Measurements from ENCODE around the gene SLC13A5.

Gene SLC13A5

DNA sequence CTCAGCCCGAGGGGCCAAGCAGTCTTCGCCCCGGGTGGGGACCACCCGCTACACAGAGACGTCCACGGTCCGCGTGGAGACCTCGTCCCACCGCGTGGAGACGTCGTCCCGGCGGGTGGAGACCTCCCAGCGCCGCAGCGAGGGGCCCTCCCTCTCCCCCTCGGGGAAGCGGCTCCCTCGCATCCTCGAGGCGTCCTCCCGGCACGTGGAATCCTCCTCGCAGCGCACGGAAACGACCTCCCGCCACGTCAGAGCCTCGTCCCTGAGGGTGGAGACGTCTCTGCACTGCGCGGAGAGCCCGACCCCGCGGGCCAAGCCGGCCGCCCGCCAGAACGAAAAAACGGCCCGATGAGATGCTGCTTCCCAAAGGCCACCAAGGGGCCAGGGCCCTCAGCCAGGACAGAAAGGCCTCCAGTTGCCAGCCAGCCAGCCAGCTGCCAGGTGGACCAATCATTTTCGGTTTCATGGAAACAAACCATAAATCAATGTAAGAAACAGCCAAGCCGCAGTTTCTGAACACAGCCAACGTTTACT is 61.2 kb downstream of the SLC13A5 start (continued):
- TF ChIP-seq, protein P1, sequence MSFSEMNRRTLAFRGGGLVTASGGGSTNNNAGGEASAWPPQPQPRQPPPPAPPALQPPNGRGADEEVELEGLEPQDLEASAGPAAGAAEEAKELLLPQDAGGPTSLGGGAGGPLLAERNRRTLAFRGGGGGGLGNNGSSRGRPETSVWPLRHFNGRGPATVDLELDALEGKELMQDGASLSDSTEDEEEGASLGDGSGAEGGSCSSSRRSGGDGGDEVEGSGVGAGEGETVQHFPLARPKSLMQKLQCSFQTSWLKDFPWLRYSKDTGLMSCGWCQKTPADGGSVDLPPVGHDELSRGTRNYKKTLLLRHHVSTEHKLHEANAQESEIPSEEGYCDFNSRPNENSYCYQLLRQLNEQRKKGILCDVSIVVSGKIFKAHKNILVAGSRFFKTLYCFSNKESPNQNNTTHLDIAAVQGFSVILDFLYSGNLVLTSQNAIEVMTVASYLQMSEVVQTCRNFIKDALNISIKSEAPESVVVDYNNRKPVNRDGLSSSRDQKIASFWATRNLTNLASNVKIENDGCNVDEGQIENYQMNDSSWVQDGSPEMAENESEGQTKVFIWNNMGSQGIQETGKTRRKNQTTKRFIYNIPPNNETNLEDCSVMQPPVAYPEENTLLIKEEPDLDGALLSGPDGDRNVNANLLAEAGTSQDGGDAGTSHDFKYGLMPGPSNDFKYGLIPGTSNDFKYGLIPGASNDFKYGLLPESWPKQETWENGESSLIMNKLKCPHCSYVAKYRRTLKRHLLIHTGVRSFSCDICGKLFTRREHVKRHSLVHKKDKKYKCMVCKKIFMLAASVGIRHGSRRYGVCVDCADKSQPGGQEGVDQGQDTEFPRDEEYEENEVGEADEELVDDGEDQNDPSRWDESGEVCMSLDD (tag by site-specific recombination; IDR thresholded peaks at IDR 0.05): peak; percentile 78
- TF ChIP-seq ZNF350 (tag by site-specific recombination; IDR thresholded peaks at IDR 0.05) (no peak), BCL11B (tag by site-specific recombination; IDR thresholded peaks at IDR 0.05; ENCODE audit: low read depth) (0 out of 2 replicates have a peak, but pooled peaks have one; percentile 40), ZNF548 (tag by site-specific recombination; IDR thresholded peaks at IDR 0.05) (no peak), ZBTB20 (tag by site-specific recombination; IDR thresholded peaks at IDR 0.05) (peak; percentile 59; the same call in 1 of the 2 replicates), GLIS2 (tag by site-specific recombination; IDR thresholded peaks at IDR 0.05) (peak; percentile 99), ZNF112 (tag by site-specific recombination; IDR thresholded peaks at IDR 0.05) (no peak), ZNF596 (tag by site-specific recombination; IDR thresholded peaks at IDR 0.05) (peak; percentile 25; the same call in 1 of the 2 replicates), YY1 (tag by site-specific recombination; IDR thresholded peaks at IDR 0.05) (peak; percentile 27; the same call in 1 of the 2 replicates), ZNF266 (tag by site-specific recombination; IDR thresholded peaks at IDR 0.05; ENCODE audit: low read depth) (no peak), MZF1 (tag by site-specific recombination; IDR thresholded peaks at IDR 0.05; ENCODE audit: borderline replicate concordance) (no peak), ZNF146 (tag by site-specific recombination; IDR thresholded peaks at IDR 0.05) (peak; percentile 27; the same call in 1 of the 2 replicates), SETDB1 (IDR thresholded peaks at IDR 0.05; ENCODE audit: insufficient read length, low read length) (peak; percentile 88), SALL2 (tag by site-specific recombination; IDR thresholded peaks at IDR 0.05; ENCODE audit: borderline replicate concordance) (no peak), ZFP37 (tag by site-specific recombination; IDR thresholded peaks at IDR 0.05) (peak; percentile 85), ZNF391 (tag by site-specific recombination; IDR thresholded peaks at IDR 0.05; ENCODE audit: borderline replicate concordance, low read depth) (no peak), WT1 (tag by site-specific recombination; IDR thresholded peaks at IDR 0.05) (peak; percentile 50; the same call in 1 of the 2 replicates), ZNF394 (tag by site-specific recombination; IDR thresholded peaks at IDR 0.05; ENCODE audit: borderline replicate concordance) (0 out of 2 replicates have a peak, but pooled peaks have one; percentile 18), ZSCAN30 (tag by site-specific recombination; IDR thresholded peaks at IDR 0.05) (0 out of 2 replicates have a peak, but pooled peaks have one; percentile 40), ZEB2 (tag by site-specific recombination; IDR thresholded peaks at IDR 0.05) (0 out of 2 replicates have a peak, but pooled peaks have one; percentile 25), ZNF785 (tag by site-specific recombination; IDR thresholded peaks at IDR 0.05) (peak; percentile 60; the same call in 1 of the 2 replicates), ZBTB48 (tag by site-specific recombination; IDR thresholded peaks at IDR 0.05) (peak; percentile 92), GLIS1 (tag by site-specific recombination; IDR thresholded peaks at IDR 0.05) (peak; percentile 82)
- TF ChIP-seq, protein P2, sequence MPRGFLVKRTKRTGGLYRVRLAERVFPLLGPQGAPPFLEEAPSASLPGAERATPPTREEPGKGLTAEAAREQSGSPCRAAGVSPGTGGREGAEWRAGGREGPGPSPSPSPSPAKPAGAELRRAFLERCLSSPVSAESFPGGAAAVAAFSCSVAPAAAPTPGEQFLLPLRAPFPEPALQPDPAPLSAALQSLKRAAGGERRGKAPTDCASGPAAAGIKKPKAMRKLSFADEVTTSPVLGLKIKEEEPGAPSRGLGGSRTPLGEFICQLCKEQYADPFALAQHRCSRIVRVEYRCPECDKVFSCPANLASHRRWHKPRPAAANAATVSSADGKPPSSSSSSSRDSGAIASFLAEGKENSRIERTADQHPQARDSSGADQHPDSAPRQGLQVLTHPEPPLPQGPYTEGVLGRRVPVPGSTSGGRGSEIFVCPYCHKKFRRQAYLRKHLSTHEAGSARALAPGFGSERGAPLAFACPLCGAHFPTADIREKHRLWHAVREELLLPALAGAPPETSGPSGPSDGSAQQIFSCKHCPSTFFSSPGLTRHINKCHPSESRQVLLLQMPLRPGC (tag by site-specific recombination; IDR thresholded peaks at IDR 0.05): peak; percentile 40; the same call in 1 of the 2 replicates
- TF ChIP-seq, protein P3, sequence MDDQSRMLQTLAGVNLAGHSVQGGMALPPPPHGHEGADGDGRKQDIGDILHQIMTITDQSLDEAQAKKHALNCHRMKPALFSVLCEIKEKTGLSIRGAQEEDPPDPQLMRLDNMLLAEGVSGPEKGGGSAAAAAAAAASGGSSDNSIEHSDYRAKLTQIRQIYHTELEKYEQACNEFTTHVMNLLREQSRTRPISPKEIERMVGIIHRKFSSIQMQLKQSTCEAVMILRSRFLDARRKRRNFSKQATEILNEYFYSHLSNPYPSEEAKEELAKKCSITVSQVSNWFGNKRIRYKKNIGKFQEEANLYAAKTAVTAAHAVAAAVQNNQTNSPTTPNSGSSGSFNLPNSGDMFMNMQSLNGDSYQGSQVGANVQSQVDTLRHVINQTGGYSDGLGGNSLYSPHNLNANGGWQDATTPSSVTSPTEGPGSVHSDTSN (CRISPR knock-in tag; IDR thresholded peaks at IDR 0.05): no peak; the same call in 1 of the 2 replicates
- TF ChIP-seq, protein P4, sequence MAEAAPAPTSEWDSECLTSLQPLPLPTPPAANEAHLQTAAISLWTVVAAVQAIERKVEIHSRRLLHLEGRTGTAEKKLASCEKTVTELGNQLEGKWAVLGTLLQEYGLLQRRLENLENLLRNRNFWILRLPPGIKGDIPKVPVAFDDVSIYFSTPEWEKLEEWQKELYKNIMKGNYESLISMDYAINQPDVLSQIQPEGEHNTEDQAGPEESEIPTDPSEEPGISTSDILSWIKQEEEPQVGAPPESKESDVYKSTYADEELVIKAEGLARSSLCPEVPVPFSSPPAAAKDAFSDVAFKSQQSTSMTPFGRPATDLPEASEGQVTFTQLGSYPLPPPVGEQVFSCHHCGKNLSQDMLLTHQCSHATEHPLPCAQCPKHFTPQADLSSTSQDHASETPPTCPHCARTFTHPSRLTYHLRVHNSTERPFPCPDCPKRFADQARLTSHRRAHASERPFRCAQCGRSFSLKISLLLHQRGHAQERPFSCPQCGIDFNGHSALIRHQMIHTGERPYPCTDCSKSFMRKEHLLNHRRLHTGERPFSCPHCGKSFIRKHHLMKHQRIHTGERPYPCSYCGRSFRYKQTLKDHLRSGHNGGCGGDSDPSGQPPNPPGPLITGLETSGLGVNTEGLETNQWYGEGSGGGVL (tag by site-specific recombination; IDR thresholded peaks at IDR 0.05): 0 out of 2 replicates have a peak, but pooled peaks have one; percentile 23
- TF ChIP-seq, protein P5, sequence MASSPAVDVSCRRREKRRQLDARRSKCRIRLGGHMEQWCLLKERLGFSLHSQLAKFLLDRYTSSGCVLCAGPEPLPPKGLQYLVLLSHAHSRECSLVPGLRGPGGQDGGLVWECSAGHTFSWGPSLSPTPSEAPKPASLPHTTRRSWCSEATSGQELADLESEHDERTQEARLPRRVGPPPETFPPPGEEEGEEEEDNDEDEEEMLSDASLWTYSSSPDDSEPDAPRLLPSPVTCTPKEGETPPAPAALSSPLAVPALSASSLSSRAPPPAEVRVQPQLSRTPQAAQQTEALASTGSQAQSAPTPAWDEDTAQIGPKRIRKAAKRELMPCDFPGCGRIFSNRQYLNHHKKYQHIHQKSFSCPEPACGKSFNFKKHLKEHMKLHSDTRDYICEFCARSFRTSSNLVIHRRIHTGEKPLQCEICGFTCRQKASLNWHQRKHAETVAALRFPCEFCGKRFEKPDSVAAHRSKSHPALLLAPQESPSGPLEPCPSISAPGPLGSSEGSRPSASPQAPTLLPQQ (tag by site-specific recombination; IDR thresholded peaks at IDR 0.05): peak; percentile 94
- TF ChIP-seq, protein P6, sequence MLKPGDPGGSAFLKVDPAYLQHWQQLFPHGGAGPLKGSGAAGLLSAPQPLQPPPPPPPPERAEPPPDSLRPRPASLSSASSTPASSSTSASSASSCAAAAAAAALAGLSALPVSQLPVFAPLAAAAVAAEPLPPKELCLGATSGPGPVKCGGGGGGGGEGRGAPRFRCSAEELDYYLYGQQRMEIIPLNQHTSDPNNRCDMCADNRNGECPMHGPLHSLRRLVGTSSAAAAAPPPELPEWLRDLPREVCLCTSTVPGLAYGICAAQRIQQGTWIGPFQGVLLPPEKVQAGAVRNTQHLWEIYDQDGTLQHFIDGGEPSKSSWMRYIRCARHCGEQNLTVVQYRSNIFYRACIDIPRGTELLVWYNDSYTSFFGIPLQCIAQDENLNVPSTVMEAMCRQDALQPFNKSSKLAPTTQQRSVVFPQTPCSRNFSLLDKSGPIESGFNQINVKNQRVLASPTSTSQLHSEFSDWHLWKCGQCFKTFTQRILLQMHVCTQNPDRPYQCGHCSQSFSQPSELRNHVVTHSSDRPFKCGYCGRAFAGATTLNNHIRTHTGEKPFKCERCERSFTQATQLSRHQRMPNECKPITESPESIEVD (tag by site-specific recombination; IDR thresholded peaks at IDR 0.05): no peak

All from HEK293 (cell line).